ENCODE results near the gene PCNT.

The PCNT gene

GRCh38 chr21:46323227-46323709, 688 bp upstream of the PCNT start:
- peak overlapping the region; percentile 72 for H3K4me3 ChIP-seq (ENCODE audit: low read length)
- no peak for DNase-seq (ENCODE audit: low read depth)
- TF ChIP-seq, protein P1, sequence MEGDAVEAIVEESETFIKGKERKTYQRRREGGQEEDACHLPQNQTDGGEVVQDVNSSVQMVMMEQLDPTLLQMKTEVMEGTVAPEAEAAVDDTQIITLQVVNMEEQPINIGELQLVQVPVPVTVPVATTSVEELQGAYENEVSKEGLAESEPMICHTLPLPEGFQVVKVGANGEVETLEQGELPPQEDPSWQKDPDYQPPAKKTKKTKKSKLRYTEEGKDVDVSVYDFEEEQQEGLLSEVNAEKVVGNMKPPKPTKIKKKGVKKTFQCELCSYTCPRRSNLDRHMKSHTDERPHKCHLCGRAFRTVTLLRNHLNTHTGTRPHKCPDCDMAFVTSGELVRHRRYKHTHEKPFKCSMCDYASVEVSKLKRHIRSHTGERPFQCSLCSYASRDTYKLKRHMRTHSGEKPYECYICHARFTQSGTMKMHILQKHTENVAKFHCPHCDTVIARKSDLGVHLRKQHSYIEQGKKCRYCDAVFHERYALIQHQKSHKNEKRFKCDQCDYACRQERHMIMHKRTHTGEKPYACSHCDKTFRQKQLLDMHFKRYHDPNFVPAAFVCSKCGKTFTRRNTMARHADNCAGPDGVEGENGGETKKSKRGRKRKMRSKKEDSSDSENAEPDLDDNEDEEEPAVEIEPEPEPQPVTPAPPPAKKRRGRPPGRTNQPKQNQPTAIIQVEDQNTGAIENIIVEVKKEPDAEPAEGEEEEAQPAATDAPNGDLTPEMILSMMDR (conservative IDR thresholded peaks at IDR 0.05; ENCODE audit: low read length) = no peak

DNA sequence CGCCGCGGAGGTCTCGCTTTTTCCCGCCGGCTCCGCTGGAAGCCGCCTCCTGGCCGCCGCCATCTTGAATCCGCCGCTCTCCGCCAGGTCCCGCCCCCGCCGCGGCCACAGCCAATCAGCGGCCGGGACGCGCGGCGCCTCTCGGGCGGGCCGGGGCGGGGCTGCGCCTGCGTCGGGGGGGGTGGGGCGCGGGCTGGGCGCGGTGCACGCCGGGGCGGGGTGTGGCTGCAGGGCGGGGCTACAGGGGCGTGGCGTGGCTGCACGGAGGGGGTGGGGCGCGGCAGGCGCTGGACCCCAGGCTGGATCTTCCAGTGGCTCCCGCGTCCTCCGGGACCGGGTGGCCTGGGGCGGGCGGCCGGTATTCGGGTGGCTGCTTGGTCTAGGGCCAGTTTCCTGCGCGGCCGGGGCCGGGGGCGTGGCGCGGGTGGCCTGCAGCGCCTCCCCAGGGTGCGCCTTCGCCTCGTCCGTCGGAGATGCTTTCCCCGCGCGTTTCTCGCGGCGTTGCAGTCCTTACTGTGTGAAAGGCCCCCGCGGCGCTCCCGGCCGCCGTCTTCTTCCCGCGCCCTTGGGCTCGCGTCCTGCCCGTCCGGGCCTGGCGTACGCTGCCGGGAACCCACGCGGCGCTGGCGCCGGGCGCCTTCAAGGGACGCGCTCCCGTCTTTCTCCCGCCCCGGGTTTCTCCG, 575 bp downstream of the PCNT start:
- peak; percentile 78 for DNase-seq (ENCODE audit: low read depth)
- peak overlapping the region; percentile 95 for H3K4me3 ChIP-seq (ENCODE audit: low read length)
- TF ChIP-seq, protein P1 (conservative IDR thresholded peaks at IDR 0.05; ENCODE audit: low read length) = no peak

GRCh38 chr21:46325073-46325912, 1.3 kb downstream of the PCNT start:
- H3K4me3 ChIP-seq (ENCODE audit: low read length) = peak overlapping the region; percentile 70
- DNase-seq (ENCODE audit: low read depth) = peak; percentile 37
- TF ChIP-seq, protein P1 (conservative IDR thresholded peaks at IDR 0.05; ENCODE audit: low read length) = peak; percentile 42

DNA sequence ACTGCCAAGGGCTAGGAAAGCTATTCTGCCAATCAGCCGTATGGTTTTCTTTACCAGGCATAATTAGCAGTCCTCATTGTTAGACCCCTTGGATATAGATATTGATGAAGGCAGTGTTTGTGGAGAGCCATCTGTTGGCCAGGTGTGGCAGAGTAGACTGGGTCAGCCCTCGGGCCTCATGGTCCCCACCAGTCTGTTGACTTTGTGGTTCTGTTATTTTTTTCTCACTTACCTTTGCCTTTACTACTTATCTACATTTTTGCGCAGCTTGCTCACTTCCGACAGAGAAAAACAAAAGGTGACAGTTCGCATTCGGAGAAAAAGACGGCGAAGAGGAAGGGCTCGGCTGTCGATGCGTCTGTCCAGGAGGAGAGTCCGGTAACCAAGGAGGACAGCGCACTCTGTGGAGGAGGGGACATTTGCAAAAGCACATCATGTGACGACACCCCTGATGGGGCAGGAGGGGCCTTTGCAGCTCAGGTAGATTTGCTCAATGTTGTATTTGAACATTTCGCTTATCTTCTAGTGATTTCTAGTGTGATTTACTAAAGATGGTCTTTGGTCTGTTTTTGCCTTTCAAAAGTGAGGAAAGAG, 2.3 kb downstream of the PCNT start:
- no peak for DNase-seq (ENCODE audit: low read depth)
- H3K4me3 ChIP-seq (ENCODE audit: low read length) = no peak overlapping the region
- TF ChIP-seq, protein P1 (conservative IDR thresholded peaks at IDR 0.05; ENCODE audit: low read length) = no peak

- no peak overlapping the region for H3K4me3 ChIP-seq (ENCODE audit: low read length)
- TF ChIP-seq, protein P1 (conservative IDR thresholded peaks at IDR 0.05; ENCODE audit: low read length) = no peak
- DNase-seq (ENCODE audit: low read depth) = no peak
Measured at GRCh38 chr21:46327711-46328110, 3.8 kb downstream of the PCNT start.

- TF ChIP-seq, protein P1 (conservative IDR thresholded peaks at IDR 0.05; ENCODE audit: low read length) = no peak
- DNase-seq (ENCODE audit: low read depth) = no peak
- H3K4me3 ChIP-seq (ENCODE audit: low read length) = no peak overlapping the region
Measured at GRCh38 chr21:46328151-46328550, 4.2 kb downstream of the PCNT start.
